ENCODE results near the gene SYNC.

The SYNC gene

DNA sequence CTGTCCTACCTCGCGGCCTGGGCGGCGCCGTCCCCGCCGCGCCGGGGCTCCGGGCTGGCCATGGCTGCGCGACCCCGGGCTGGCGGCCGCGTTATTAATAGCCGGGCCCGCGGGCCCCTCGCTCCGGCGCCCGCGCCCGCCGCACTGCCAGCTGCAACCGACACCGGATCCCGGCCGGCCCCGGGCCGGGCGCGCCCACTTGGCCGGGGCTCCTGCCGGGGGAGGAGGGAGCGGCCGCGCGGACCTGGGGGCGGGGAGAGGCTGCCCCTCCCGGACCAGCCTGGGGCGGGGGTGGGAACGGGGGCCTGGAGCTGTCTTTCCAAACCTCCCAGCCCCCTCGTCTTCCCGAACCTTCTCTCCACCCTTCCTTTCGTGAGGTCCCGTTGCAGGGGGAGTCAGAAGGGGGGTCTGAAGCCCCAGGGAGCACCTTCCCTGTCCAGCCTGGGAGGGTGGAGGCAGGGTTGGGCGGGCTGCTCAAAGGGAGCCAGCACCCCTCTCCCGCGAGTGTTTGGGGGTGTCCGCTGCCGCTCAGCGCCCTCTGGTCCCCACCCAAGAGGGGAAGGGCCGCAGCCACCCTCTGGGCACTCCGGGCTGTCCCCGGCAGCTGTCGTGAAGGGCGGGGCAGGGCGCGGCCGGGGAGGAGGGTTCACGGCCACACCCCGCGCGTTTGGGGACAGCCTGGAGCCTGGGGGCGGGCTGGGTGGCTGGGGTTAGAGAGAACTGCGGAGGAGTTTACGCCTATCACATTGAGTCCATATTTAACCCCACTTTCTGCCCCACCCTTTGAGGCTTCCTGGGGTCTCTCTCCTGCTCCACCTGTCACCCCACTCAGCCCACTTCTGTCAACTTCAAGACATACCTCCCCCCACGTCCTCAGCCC is at the start of gene SYNC:
Gene SYNC, minus strand, starts transcription at position 172 of the 880 bp plus-strand sequence. Its CDS starts 110 bp downstream, at position 62.
- peaks cover 8% of the 10 kb centered on the region for H3K4me1 Mint-ChIP-seq
- DNase-seq (no peak), ATAC-seq (peak; percentile 72)
- H3K4me3 Mint-ChIP-seq: peak within 1 kb of the TSS; percentile 5 to 58
- H3K9me3 Mint-ChIP-seq: no peaks in the 10 kb centered on the region
- H3K27me3 Mint-ChIP-seq: peaks cover 69% of the 10 kb centered on the region
- no peak within 1 kb of the TSS for H3K27ac Mint-ChIP-seq

DNA sequence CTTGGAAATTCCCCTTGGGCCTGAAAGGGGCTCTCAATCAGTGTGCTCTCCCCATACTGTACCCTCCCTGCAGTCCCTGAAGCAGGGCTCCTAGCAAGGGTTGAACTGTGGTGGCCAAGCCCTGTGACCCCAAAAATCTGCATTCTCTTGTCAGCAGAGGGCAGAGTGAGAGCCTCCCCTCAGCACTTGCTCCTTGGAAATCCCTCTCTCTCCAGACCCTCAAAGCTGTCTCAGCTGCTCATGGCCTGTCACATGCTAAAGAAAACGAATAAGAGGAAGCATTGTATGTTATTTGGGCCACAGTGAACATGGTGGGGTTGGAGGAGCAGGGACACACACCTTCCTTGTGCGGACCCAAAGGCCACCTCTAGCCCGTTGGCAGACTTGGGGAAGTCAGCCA is 47.2 kb upstream of the SYNC start:
- H3K4me3 Mint-ChIP-seq: no peak overlapping the region
- H3K4me1 Mint-ChIP-seq: peaks cover 7% of the 10 kb centered on the region
- H3K27ac Mint-ChIP-seq: no peak overlapping the region
- no peak for ATAC-seq
- DNase-seq: no peak
- no peaks in the 10 kb centered on the region for H3K9me3 Mint-ChIP-seq
- peaks cover 24% of the 10 kb centered on the region for H3K27me3 Mint-ChIP-seq

DNA sequence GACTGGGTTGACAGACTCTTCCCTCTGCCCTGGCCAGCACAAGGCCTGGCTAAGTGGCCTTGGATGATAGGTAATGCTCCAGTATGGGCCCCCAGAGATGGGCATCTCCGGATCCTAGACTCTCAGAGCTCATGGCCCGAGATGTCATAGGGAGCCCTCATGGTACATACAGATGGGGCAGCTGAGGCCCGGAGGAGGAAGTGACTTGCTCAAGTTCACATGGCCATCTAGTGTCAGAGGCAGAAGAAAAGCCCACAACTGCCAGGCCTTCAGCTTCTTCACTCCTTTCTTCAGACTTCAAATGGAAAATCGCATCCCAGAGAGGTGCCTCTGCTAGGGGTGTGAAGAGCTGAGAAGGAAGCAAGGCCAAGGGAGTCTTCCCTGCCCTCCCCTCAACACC is 46.8 kb upstream of the SYNC start:
- Mint-ChIP-seq H3K27me3 (peaks cover 23% of the 10 kb centered on the region), H3K4me3 (no peak overlapping the region), H3K27ac (no peak overlapping the region), H3K4me1 (peaks cover 3% of the 10 kb centered on the region), H3K9me3 (no peaks in the 10 kb centered on the region)
- ATAC-seq (no peak), DNase-seq (no peak)

- H3K27ac Mint-ChIP-seq: no peak overlapping the region
- no peak for DNase-seq
- H3K4me1 Mint-ChIP-seq: no peaks in the 10 kb centered on the region
- H3K4me3 Mint-ChIP-seq: no peak overlapping the region
- ATAC-seq: no peak
- H3K9me3 Mint-ChIP-seq: no peaks in the 10 kb centered on the region
- H3K27me3 Mint-ChIP-seq: peaks cover 25% of the 10 kb centered on the region
Measured at GRCh38 chr1:32748926-32749325, 46.4 kb upstream of the SYNC start.

GRCh38 chr1:32748348-32748747 is 45.8 kb upstream of the SYNC start:
- Mint-ChIP-seq H3K4me3 (no peak overlapping the region), H3K9me3 (no peaks in the 10 kb centered on the region), H3K4me1 (no peaks in the 10 kb centered on the region), H3K27me3 (peaks cover 30% of the 10 kb centered on the region), H3K27ac (no peak overlapping the region)
- ATAC-seq (no peak), DNase-seq (no peak)

DNA sequence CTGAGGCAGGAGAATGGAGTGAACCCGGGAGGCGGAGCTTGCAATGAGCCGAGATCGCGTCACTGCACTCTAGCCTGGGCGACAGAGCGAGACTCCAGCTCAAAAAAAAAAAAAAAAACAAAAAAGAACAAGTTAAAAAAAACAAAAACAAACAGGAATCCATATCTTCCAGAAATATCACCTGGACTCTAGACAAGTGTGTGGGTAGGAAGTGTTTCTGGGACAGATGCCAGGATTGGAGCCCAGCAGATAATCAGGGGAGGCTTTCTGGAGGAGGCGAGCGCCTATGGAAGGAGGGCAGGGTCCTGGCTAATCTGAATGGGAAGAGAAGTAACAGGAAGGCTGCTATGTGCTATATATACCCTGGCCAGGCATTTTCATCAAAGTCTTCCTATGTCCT is 43.6 kb upstream of the SYNC start:
- Mint-ChIP-seq H3K27me3 (peaks cover 35% of the 10 kb centered on the region), H3K9me3 (no peaks in the 10 kb centered on the region), H3K4me1 (no peaks in the 10 kb centered on the region), H3K27ac (peak overlapping the region; percentile 1 to 50), H3K4me3 (no peak overlapping the region)
- DNase-seq: no peak
- ATAC-seq: no peak

DNA sequence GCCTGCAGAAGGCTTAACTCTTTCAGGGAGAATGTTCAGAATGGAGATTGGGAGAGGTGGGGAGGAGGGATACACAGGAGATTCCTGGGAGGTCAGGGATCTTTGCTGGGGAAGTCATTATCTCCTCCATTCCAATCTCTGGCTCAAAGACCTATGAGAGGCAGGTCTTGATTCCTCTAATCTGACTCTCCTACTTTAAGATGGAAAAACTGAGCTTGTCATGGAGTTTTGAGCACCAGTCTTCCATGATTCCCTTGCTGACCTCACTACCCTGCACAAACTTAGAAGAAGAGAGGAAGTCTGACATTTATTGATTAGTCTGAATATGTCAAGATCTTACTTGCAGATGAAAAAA is 41.5 kb upstream of the SYNC start:
- Mint-ChIP-seq H3K27ac (no peak overlapping the region), H3K4me1 (no peaks in the 10 kb centered on the region), H3K27me3 (peaks cover 45% of the 10 kb centered on the region), H3K4me3 (no peak overlapping the region), H3K9me3 (no peaks in the 10 kb centered on the region)
- ATAC-seq: no peak
- no peak for DNase-seq

GRCh38 chr1:32743380-32744070 is 41.0 kb upstream of the SYNC start:
- Mint-ChIP-seq H3K4me1 (no peaks in the 10 kb centered on the region), H3K4me3 (no peak overlapping the region), H3K27ac (no peak overlapping the region), H3K27me3 (peaks cover 45% of the 10 kb centered on the region), H3K9me3 (no peaks in the 10 kb centered on the region)
- ATAC-seq (no peak), DNase-seq (no peak)

- H3K27me3 Mint-ChIP-seq: peaks cover 46% of the 10 kb centered on the region
- H3K9me3 Mint-ChIP-seq: no peaks in the 10 kb centered on the region
- H3K4me3 Mint-ChIP-seq: no peak overlapping the region
- H3K4me1 Mint-ChIP-seq: no peaks in the 10 kb centered on the region
- DNase-seq (no peak), ATAC-seq (no peak)
- H3K27ac Mint-ChIP-seq: no peak overlapping the region
Measured at GRCh38 chr1:32742956-32743355, 40.4 kb upstream of the SYNC start.

DNA sequence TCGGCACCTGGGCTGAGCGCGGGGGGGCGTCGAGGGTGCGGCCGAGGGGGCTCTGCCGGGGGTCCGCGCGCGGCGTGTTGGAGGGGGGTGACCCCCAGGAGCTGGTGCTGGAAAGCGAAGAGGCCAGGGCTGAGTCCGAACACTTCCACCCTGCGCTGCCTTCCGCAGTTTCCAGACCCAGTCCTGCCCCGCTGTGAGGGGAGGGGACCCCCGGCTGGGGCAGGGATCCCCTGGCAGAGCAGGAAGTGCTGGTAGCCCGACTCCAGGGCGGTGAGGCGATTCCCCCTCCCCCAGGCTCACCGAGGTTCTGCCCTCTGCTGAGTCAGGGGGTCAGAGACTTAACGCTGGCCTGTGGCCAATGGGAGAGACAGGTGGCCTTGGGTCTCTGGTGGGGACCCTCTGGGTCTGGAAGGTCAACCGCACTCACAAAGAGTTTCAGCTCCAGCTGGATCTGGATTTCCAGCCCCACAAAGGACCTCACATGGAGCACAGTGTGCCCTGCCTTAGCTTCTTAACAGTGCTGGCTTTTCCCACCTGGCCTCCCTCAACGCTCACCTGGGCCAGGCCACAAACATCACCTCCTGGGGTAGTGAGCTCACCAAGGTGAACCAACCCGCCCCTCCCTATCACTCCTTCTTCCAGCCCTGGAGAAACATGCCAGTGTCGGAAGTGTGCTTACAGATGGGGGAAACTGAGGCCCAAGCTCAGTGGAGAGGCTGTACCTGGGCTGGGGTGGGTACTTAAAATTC is 39.8 kb upstream of the SYNC start:
- H3K4me1 Mint-ChIP-seq: no peaks in the 10 kb centered on the region
- ATAC-seq (peak; percentile 5), DNase-seq (no peak)
- no peak overlapping the region for H3K27ac Mint-ChIP-seq
- H3K27me3 Mint-ChIP-seq: peaks cover 52% of the 10 kb centered on the region
- H3K9me3 Mint-ChIP-seq: no peaks in the 10 kb centered on the region
- H3K4me3 Mint-ChIP-seq: peak overlapping the region; percentile 63 to 72

DNA sequence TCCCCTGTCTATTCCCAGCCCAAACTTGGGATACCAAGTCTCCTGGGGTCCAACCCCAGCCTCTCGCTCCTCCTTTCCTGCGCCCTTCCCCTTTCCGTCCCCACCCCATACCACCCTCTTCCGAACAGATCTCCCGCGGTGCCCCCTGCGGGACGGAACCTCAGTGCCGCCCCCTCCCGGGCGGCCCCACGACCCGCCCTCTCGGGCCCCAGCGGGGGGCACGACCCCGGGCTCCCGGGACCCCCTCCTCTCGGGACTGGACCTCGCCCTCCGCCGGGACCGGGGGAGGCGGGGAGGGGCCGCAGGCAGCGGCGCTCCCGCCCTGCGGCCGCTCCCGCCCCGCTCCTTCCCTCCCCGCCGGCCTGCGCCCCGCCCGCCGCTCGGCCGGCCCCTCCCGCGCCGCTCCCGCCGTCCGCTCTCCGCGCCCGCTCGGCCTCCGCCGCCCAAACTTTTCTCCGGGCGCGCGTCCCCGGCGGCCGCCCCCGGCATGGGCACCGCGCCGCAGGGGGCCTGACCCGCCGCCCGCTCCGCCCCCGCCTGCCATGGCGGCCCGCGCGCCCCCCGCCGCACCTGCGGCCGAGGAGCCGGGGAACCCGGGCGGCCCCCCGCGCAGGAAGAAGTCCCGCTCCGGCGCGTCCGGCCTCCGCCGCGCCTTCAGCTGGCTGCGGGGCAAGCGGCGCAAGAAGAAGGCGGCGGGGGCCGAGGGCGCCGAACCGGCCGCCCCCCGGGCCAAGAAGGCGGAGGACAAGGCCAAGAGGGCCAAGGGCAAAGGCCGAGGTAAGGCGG is 39.0 kb upstream of the SYNC start:
- DNase-seq: no peak
- no peaks in the 10 kb centered on the region for H3K9me3 Mint-ChIP-seq
- H3K27ac Mint-ChIP-seq: no peak overlapping the region
- H3K4me3 Mint-ChIP-seq: peak overlapping the region; percentile 68 to 75
- ATAC-seq: peak; percentile 72
- H3K4me1 Mint-ChIP-seq: no peaks in the 10 kb centered on the region
- peaks cover 59% of the 10 kb centered on the region for H3K27me3 Mint-ChIP-seq

GRCh38 chr1:32741059-32741412 is 38.5 kb upstream of the SYNC start:
- Mint-ChIP-seq H3K4me3 (peak overlapping the region; percentile 68 to 75), H3K27ac (no peak overlapping the region), H3K27me3 (peaks cover 63% of the 10 kb centered on the region), H3K4me1 (no peaks in the 10 kb centered on the region), H3K9me3 (no peaks in the 10 kb centered on the region)
- DNase-seq (no peak), ATAC-seq (no peak)

- DNase-seq (no peak), ATAC-seq (no peak)
- peaks cover 5% of the 10 kb centered on the region for H3K4me1 Mint-ChIP-seq
- no peak overlapping the region for H3K4me3 Mint-ChIP-seq
- peaks cover 37% of the 10 kb centered on the region for H3K27me3 Mint-ChIP-seq
- peak overlapping the region in 1 of 2 donors; percentile 31 for H3K27ac Mint-ChIP-seq
- H3K9me3 Mint-ChIP-seq: no peaks in the 10 kb centered on the region
Measured at GRCh38 chr1:32736812-32737791, 34.5 kb upstream of the SYNC start.

GRCh38 chr1:32733582-32734321 is 31.2 kb upstream of the SYNC start:
- Mint-ChIP-seq H3K4me1 (peaks cover 5% of the 10 kb centered on the region), H3K4me3 (no peak overlapping the region), H3K27ac (peak overlapping the region in 1 of 2 donors; percentile 42), H3K27me3 (peaks cover 18% of the 10 kb centered on the region), H3K9me3 (no peaks in the 10 kb centered on the region)
- no peak for ATAC-seq
- no peak for DNase-seq

Measured in stimulated activated naive CD8-positive, alpha-beta T cell treated with anti-CD3 and anti-CD28 coated beads, Interleukin-15, amount 100 ng/mL, for 72 hours (primary cell).